ENCODE data around the gene ERMARD. TPM values are rescaled to one million over a fixed set of nuclear protein-coding genes. Genes with fewer than 3 reads are reported as not detected.

ERMARD gene
- total RNA-seq, 1 donor from 2014 or later = 30.3 TPM

- TF ChIP-seq CTCF (IDR thresholded peaks at IDR 0.05; ENCODE audit: unreplicated experiment) = no peak
- no peak for DNase-seq (ENCODE audit: low spot score, unreplicated experiment)
- Mint-ChIP-seq H3K27me3 (no peaks in the 10 kb centered on the region), H3K4me3 (ENCODE audit: low read depth) (no peak overlapping the region), H3K9me3 (ENCODE audit: low read depth) (peaks cover 39% of the 10 kb centered on the region), H3K4me1 (ENCODE audit: low read depth) (peaks cover 18% of the 10 kb centered on the region), H3K36me3 (ENCODE audit: insufficient read depth) (peaks cover 35% of the 10 kb centered on the region), H3K27ac (no peak overlapping the region)
These were observed 65.6 kb downstream of the ERMARD start for GRCh38 chr6:169816975-169817374.

- Mint-ChIP-seq H3K9me3 (ENCODE audit: low read depth) (peaks cover 43% of the 10 kb centered on the region), H3K4me3 (ENCODE audit: low read depth) (no peak overlapping the region), H3K36me3 (ENCODE audit: insufficient read depth) (peaks cover 28% of the 10 kb centered on the region), H3K4me1 (ENCODE audit: low read depth) (peaks cover 14% of the 10 kb centered on the region), H3K27ac (no peak overlapping the region), H3K27me3 (no peaks in the 10 kb centered on the region)
- no peak for DNase-seq (ENCODE audit: low spot score, unreplicated experiment)
- no peak for TF ChIP-seq CTCF (IDR thresholded peaks at IDR 0.05; ENCODE audit: unreplicated experiment)
These were observed 68.9 kb downstream of the ERMARD start for GRCh38 chr6:169820358-169820757.

GRCh38 chr6:169824021-169824420 is 72.6 kb downstream of the ERMARD start:
- no peak for TF ChIP-seq CTCF (IDR thresholded peaks at IDR 0.05; ENCODE audit: unreplicated experiment)
- Mint-ChIP-seq H3K36me3 (ENCODE audit: insufficient read depth) (peaks cover 9% of the 10 kb centered on the region), H3K27ac (no peak overlapping the region), H3K4me1 (ENCODE audit: low read depth) (peaks cover 6% of the 10 kb centered on the region), H3K4me3 (ENCODE audit: low read depth) (no peak overlapping the region), H3K9me3 (ENCODE audit: low read depth) (peaks cover 15% of the 10 kb centered on the region), H3K27me3 (no peaks in the 10 kb centered on the region)
- no peak for DNase-seq (ENCODE audit: low spot score, unreplicated experiment)

- H3K4me3 Mint-ChIP-seq (ENCODE audit: low read depth) = no peak overlapping the region
- H3K36me3 Mint-ChIP-seq (ENCODE audit: insufficient read depth) = peaks cover 9% of the 10 kb centered on the region
- TF ChIP-seq CTCF (IDR thresholded peaks at IDR 0.05; ENCODE audit: unreplicated experiment) = no peak
- peaks cover 5% of the 10 kb centered on the region for H3K4me1 Mint-ChIP-seq (ENCODE audit: low read depth)
- no peak overlapping the region for H3K27ac Mint-ChIP-seq
- no peaks in the 10 kb centered on the region for H3K27me3 Mint-ChIP-seq
- peak; percentile 5 for DNase-seq (ENCODE audit: low spot score, unreplicated experiment)
- peaks cover 15% of the 10 kb centered on the region for H3K9me3 Mint-ChIP-seq (ENCODE audit: low read depth)
These were observed 73.6 kb downstream of the ERMARD start for GRCh38 chr6:169824848-169825557.

DNA sequence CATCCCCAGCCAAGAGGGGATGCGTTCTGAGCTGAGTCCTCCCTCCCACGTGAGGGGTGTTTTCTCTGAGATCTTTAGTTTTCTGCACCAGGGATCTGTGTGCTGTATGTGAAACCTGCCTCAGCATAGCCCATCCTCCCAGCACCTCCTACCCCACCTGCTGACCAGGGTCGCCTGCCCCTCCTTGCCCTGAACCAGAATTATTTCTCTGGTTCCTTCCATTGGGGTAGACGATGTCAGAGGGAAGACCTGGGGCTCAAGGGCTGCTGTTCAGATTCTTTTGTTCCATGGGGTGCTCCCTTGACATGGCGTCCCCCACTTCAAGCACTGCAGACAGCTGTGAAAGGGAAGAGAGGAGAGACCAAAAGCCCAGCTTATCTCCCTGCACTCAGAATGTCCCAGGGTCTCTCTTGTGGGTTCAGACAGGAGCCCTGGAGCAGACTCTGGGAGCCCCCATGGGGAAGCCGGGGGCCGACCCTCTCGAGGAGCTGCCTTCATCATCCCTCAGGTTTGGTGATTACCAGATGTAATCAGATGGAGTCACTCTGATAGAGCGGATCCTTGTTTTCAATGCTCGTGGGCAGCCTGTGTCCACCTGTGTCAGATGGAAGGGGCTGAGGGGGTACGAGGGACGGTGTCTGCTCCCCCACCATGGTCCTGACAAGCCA is 74.3 kb downstream of the ERMARD start:
- no peak for TF ChIP-seq CTCF (IDR thresholded peaks at IDR 0.05; ENCODE audit: unreplicated experiment)
- Mint-ChIP-seq H3K27me3 (no peaks in the 10 kb centered on the region), H3K4me1 (ENCODE audit: low read depth) (peaks cover 6% of the 10 kb centered on the region), H3K27ac (no peak overlapping the region), H3K36me3 (ENCODE audit: insufficient read depth) (peaks cover 8% of the 10 kb centered on the region), H3K9me3 (ENCODE audit: low read depth) (peaks cover 15% of the 10 kb centered on the region), H3K4me3 (ENCODE audit: low read depth) (no peak overlapping the region)
- peak; percentile 2 for DNase-seq (ENCODE audit: low spot score, unreplicated experiment)
